ENCODE results near the gene PAX8. TPM values are rescaled to one million over a fixed set of nuclear protein-coding genes. Genes with fewer than 3 reads are reported as not detected.

Gene PAX8
- total and polyA plus RNA-seq, 10 of the 15 experiments (the other 5 are each of a cell fraction or from before 2014, with no cell fraction given) = 0.16 to 2.5 (median 0.97) TPM

DNA sequence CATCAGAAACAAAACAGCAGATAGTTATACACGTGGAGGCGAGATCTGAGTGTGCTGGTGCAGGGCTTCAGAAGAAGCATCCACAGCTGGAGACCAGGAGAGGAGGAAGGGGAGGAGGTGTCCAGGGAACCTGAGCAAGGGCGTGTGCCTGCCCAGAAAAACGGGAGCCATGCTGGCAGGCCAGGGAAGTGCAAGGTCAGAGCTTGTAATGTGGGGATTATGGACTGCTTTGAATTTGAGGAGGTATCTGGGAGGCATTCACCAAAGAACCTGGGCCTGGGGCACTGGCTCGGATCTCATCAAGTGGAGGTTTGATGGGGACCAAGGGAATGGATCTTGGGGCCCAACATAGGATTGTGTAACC lies 92.3 kb downstream of the PAX8 start (continued):
- TF ChIP-seq NR2F1 (conservative IDR thresholded peaks at IDR 0.05) (no peak), HDAC6 (IDR thresholded peaks at IDR 0.05; ENCODE audit: unreplicated experiment) (no peak), MEF2B (IDR thresholded peaks at IDR 0.05; ENCODE audit: partially characterized antibody, poor library complexity, severe bottlenecking) (no peak), ASH2L (IDR thresholded peaks at IDR 0.05; ENCODE audit: borderline replicate concordance, low read depth) (no peak), SPI1 (IDR thresholded peaks at IDR 0.05; ENCODE audit: borderline replicate concordance, insufficient read depth, low read depth, low read length) (no peak), BRCA1 (IDR thresholded peaks at IDR 0.05; ENCODE audit: low read depth, low read length) (no peak), FOXM1 (IDR thresholded peaks at IDR 0.05; ENCODE audit: low read depth, low read length) (no peak)
- TF ChIP-seq, protein P1, sequence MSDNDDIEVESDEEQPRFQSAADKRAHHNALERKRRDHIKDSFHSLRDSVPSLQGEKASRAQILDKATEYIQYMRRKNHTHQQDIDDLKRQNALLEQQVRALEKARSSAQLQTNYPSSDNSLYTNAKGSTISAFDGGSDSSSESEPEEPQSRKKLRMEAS (IDR thresholded peaks at IDR 0.05; ENCODE audit: low read depth, low read length) = no peak
- TF ChIP-seq, protein P2, sequence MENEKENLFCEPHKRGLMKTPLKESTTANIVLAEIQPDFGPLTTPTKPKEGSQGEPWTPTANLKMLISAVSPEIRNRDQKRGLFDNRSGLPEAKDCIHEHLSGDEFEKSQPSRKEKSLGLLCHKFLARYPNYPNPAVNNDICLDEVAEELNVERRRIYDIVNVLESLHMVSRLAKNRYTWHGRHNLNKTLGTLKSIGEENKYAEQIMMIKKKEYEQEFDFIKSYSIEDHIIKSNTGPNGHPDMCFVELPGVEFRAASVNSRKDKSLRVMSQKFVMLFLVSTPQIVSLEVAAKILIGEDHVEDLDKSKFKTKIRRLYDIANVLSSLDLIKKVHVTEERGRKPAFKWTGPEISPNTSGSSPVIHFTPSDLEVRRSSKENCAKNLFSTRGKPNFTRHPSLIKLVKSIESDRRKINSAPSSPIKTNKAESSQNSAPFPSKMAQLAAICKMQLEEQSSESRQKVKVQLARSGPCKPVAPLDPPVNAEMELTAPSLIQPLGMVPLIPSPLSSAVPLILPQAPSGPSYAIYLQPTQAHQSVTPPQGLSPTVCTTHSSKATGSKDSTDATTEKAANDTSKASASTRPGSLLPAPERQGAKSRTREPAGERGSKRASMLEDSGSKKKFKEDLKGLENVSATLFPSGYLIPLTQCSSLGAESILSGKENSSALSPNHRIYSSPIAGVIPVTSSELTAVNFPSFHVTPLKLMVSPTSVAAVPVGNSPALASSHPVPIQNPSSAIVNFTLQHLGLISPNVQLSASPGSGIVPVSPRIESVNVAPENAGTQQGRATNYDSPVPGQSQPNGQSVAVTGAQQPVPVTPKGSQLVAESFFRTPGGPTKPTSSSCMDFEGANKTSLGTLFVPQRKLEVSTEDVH (IDR thresholded peaks at IDR 0.05; ENCODE audit: low read depth, partially characterized antibody) = no peak
- TF ChIP-seq, protein P3, sequence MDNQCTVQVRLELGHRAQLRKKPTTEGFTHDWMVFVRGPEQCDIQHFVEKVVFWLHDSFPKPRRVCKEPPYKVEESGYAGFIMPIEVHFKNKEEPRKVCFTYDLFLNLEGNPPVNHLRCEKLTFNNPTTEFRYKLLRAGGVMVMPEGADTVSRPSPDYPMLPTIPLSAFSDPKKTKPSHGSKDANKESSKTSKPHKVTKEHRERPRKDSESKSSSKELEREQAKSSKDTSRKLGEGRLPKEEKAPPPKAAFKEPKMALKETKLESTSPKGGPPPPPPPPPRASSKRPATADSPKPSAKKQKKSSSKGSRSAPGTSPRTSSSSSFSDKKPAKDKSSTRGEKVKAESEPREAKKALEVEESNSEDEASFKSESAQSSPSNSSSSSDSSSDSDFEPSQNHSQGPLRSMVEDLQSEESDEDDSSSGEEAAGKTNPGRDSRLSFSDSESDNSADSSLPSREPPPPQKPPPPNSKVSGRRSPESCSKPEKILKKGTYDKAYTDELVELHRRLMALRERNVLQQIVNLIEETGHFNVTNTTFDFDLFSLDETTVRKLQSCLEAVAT (IDR thresholded peaks at IDR 0.05) = no peak

All from GM12878 (cell line).